ENCODE data around the gene PRRT1. TPM values are rescaled to one million over a fixed set of nuclear protein-coding genes. Genes with fewer than 3 reads are reported as not detected.

The PRRT1 gene
- total and polyA plus RNA-seq, 10 donors = 0.28 to 2.3 (median 1.1) TPM

DNA sequence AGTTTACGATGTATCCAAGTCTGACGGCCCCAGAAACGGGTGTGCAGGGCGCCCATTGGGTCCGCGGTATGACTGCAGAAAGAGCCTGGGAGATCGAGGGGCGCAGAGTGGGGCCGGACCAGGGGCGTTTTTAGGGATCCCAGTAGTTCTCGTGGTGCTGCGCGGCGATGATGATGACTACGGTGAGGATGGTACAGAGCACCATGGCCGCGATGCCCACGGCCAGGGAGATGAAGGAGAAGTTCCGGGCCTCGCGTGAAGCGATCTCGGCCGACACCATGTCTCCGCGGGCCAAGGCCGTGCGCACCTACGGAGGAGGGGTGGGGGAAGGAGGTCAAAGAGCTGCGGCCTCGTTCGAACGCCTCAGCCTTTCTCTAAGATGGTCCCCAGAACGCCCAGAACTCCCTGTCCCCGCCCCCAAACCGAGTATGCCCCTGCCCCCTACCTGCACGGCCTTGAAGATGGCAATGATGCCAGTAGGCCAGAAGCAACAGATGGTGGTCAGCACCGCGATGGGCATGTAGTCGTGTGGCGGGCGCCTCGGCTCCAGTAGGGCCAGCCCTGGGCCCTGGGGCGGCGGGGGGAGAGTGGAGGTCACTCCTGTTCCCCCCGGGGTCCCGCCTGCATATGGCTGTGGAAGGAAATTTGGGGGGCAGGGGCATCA is 2.5 kb downstream of the PRRT1 start:
- peak overlapping the region in 7 of 8 donors; percentile 4 to 62 (median 32) for H3K4me3 ChIP-seq
- intact Hi-C loops (cut with DNase I; ENCODE audit: low total_unique reads) = no loop called here
- H3K27me3 ChIP-seq (replicated peaks in 1 of 7) = peaks cover 0 to 78% (median 39%) of the 10 kb centered on the region in 7 donors
- TF ChIP-seq, protein P1, sequence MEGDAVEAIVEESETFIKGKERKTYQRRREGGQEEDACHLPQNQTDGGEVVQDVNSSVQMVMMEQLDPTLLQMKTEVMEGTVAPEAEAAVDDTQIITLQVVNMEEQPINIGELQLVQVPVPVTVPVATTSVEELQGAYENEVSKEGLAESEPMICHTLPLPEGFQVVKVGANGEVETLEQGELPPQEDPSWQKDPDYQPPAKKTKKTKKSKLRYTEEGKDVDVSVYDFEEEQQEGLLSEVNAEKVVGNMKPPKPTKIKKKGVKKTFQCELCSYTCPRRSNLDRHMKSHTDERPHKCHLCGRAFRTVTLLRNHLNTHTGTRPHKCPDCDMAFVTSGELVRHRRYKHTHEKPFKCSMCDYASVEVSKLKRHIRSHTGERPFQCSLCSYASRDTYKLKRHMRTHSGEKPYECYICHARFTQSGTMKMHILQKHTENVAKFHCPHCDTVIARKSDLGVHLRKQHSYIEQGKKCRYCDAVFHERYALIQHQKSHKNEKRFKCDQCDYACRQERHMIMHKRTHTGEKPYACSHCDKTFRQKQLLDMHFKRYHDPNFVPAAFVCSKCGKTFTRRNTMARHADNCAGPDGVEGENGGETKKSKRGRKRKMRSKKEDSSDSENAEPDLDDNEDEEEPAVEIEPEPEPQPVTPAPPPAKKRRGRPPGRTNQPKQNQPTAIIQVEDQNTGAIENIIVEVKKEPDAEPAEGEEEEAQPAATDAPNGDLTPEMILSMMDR (IDR thresholded peaks at IDR 0.05 in 8 of 11, conservative IDR thresholded peaks at IDR 0.05 in 3 of 11) = no peak
- TF ChIP-seq POLR2AphosphoS5 (IDR thresholded peaks at IDR 0.05) = no peak
- no peak for TF ChIP-seq POLR2A (IDR thresholded peaks at IDR 0.05)
- H3K27ac ChIP-seq = peak overlapping the region in 1 of 8 donors; percentile 23
- WGBS, 5 donors = 34 to 50% (median 44%) methylated on average over 31 to 47 of the region's 47 CpGs
- no peak for DNase-seq
- H3K9me3 ChIP-seq = no peaks in the 10 kb centered on the region
- H3K4me1 ChIP-seq = peaks cover 0 to 63% (median 34%) of the 10 kb centered on the region in 6 donors
- no peaks in the 10 kb centered on the region for H3K36me3 ChIP-seq

DNA sequence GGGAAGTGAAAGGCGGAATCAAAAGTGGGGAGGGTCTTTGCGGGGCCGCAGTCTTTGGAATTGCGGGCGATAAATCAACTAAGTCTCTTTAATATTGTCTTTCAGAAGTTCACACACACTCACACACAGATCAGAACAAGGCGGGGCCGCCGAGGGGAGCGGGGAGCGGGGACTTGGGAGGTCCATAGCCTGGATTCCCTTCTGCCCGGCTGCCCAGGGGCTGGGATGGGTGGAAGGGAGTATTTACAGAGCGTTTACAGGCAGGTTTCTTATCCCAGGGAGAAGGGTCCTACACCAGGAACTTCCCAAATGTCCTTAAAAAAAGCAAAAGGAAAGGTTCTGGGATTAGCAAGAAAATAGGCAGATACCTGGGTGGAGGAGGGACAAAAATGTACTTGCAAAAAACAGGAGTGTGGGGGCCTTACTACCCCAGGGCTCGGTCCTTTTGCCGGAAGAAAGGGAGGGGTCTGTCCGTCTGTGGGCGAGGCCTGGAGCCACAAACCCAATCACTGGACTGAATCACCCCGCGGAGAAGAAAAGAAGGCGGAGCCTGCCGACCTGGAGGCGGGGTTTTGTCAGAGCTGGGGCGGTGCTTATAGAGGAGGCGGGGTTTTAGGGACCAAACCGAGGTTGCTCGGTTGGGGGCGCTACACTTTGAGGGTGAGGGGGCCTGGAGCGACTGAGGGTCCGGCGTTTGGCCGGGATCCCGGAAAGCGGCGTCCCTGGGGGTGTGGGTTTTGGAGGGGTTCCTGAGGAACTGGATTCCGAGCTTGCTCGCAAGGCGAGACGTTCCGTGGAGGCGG is 3.2 kb downstream of the PRRT1 start:
- intact Hi-C loops (cut with DNase I; ENCODE audit: low total_unique reads) = no loop called here
- peak; percentile 85 for DNase-seq
- H3K9me3 ChIP-seq = no peaks in the 10 kb centered on the region
- WGBS, 5 donors = 10 to 28% (median 16%) methylated on average over 39 of the region's 39 CpGs
- no peaks in the 10 kb centered on the region for H3K36me3 ChIP-seq
- H3K27ac ChIP-seq = peak overlapping the region in 1 of 8 donors; percentile 23
- TF ChIP-seq, protein P1 (IDR thresholded peaks at IDR 0.05 in 8 of 11, conservative IDR thresholded peaks at IDR 0.05 in 3 of 11) = peak in 4 of 11 experiments; percentile 17 to 50 (median 32)
- TF ChIP-seq POLR2A (IDR thresholded peaks at IDR 0.05) = no peak
- H3K27me3 ChIP-seq (replicated peaks in 1 of 7) = peaks cover 0 to 71% (median 39%) of the 10 kb centered on the region in 7 donors
- H3K4me1 ChIP-seq = peaks cover 0 to 55% (median 28%) of the 10 kb centered on the region in 6 donors
- H3K4me3 ChIP-seq = peak overlapping the region in 7 of 8 donors; percentile 4 to 62 (median 32)

DNA sequence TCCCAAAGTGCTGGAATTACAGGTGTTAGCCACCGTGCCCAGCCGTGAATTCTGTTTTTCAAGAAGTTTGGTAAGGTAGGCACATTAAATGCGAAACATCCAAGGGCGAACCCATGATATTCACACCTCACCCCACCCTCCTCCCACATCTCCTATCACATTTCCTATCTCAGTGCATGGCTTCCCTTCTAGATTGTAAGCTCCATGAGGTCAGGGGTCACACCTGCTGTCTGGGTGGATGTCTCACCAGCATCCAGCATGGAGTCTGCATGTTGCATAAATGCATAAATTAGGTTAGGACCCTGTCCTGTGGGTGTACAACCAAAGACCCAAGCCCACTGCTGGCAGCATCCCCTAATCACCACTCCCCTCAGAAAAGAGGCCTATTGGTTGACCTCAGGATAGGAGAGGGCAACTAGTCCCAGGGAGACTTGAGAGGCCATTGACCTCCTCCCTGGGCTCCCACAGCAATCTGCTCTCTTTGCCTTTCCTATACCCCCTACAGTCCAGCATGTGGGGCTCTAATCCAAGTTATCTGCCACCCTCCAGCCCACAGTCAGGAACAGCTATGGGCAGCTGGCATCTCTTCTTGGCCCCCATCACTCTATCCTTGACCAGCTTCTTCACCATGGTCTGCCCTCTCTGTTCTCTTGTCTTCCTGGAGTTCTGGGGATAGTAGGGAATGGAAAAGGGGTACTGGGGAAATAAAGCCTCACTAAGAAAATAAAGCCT is 4.2 kb downstream of the PRRT1 start:
- Histone ChIP-seq H3K4me1 (peaks cover 0 to 46% (median 21%) of the 10 kb centered on the region in 6 donors), H3K36me3 (no peaks in the 10 kb centered on the region), H3K27ac (no peak overlapping the region), H3K9me3 (no peaks in the 10 kb centered on the region), H3K4me3 (no peak overlapping the region), H3K27me3 (replicated peaks in 1 of 7) (peaks cover 0 to 62% (median 39%) of the 10 kb centered on the region in 7 donors)
- 81 to 94% (median 88%) methylated on average over 4 of the region's 4 CpGs for WGBS, 5 donors
- TF ChIP-seq, protein P1 (IDR thresholded peaks at IDR 0.05 in 8 of 11, conservative IDR thresholded peaks at IDR 0.05 in 3 of 11) = peak in 1 of 11 experiments; percentile 11
- TF ChIP-seq POLR2AphosphoS5 (IDR thresholded peaks at IDR 0.05) (no peak), POLR2A (IDR thresholded peaks at IDR 0.05) (no peak)
- intact Hi-C loops (cut with DNase I; ENCODE audit: low total_unique reads) = no loop called here
- peak; percentile 37 for DNase-seq

Measured in spleen (tissue), 11 donors.